ENCODE results near the gene ZNF410. TPM values are rescaled to one million over a fixed set of nuclear protein-coding genes. Genes with fewer than 3 reads are reported as not detected.

Gene ZNF410, protein sequence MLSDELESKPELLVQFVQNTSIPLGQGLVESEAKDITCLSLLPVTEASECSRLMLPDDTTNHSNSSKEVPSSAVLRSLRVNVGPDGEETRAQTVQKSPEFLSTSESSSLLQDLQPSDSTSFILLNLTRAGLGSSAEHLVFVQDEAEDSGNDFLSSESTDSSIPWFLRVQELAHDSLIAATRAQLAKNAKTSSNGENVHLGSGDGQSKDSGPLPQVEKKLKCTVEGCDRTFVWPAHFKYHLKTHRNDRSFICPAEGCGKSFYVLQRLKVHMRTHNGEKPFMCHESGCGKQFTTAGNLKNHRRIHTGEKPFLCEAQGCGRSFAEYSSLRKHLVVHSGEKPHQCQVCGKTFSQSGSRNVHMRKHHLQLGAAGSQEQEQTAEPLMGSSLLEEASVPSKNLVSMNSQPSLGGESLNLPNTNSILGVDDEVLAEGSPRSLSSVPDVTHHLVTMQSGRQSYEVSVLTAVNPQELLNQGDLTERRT
- 71.2 TPM for total RNA-seq

DNA sequence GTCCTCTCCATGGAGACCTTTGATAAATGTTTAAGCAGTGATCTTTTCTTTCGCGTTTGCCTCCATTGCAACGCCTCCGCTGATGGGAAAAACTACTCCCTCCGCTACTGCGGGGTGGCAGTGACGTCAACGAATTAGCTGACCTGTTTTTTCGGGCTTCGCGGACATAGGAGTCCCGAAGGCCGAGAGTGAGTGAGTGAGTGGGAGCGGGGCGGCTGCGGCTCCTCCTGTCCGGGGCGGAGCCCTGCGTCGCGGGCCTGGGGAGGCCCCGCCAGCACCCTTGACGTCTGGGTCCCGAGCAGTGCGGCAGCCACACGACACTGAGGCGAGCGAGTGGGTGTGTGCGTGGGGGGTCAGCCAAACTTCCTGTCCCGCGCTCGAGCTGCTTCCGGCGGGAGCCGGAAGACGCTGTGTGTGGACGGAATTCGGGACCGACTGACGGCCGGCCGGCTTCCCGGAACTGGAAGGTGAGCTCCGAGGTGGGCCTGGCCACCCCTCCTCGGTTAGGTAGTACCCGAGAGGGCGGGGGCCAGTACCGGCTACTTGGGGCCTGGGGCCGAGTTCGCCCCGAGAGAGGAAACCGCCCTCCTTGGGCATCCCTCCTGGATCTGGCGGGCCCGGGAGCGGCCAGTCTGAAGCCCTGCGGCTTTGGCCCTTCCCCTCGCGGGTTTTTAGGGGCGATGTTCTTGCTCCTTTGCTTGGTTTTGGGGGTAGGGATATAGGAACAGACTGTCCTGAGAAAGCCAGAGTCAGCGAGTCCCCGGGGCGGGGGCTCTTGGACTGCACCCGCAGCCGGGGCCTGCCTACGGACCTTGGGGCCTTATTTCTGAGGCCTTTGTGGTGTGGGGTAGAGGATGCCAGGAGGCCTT lies at the start of gene ZNF410:
Gene ZNF410 (plus strand): TSS at position 411 of the 869 bp plus-strand sequence. CDS start 5,317 bp downstream, outside the sequence.

DNA sequence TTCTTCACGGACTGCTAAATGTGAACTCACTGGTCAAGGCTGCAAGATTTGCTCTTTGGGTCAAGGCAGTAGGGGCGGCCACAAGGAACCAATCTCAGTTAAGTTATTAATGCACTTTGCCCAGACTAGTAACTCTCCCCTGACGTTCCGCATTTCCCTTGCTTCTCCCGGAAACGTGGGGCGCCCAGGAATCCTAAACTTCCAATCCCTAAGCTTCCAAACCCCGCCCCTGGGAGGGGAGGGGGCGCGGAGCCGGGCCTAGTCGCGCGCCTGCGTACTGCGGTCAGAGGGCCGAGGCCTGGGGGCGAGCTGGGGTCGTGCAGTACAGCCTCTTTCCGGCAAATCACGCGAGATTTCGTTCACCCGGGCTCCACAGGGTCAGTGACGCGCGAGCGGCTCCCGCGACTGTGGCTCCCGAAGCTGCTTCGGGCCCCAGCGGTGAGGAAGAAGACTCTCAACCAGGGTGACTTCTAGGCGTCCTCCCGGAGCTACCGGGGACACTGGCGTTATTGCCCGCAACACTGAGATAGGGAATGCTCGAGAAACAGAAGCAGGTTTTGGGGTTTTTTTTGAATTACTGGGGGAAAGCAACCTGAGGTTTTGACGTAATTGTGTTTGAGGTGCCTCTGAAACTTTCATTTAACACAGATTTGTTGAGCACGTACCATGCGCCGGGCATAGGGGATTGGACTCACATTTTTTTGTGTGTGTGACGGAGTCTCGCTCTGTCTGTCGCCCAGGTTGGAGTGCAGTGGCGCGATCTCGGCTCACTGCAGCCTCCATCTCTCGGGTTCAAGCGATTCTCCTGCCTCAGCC lies 34.9 kb upstream of the ZNF410 start, which contains the start of gene PTGR2:
Gene PTGR2 (plus strand): TSS at position 265 of the 816 bp plus-strand sequence. CDS start 7,032 bp downstream, outside the sequence.

DNA sequence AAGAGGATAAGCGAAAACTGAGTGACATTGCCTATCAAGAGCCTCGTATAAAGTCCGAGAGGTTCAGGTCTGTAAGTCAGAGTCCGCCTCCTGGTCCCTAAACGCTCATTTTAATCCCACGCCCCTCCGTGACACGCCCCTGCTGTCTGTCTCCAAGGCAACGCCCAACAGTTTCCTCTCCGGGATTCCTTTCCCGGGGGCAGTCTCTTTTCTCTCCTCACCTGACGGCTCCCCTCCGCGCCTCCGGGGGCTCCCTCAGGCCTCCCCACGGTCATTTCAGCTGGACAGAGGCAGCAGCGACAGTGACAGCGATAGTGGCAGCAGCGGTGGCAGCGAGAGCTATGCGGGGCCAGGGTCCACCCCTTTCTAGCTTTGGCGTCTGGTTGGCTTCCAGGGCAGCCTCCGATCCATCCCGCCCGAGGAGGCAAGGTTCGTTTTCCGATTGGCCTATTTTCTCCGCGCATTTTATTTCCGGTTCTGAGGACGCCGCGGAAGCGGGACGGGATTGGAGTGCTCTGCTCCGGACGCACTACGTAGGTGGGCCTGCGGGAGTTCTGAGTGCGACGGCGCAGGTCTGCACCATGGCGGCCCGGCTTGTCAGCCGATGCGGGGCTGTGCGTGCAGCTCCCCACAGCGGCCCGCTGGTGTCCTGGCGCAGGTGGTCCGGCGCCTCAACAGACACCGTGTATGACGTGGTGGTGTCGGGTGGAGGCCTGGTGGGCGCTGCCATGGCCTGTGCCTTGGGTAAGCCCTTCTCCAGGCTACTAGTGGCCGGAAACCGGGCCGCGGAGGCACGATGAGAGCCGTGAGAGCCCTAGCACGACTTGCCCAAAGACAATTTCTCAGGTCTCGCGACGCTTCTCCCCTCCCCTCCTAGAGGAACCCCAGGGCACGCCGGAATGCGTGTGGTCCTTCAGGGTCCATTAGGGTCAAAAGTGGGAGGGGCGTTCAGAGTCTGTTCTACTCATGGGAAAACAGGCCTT lies 63.4 kb downstream of the ZNF410 start, which contains the start of the genes COQ6 and FAM161B:
Gene COQ6 (plus strand): TSS at position 551 of the 983 bp plus-strand sequence. CDS start 31 bp downstream, at position 582.
Gene FAM161B (minus strand): TSS at position 343 of the 983 bp plus-strand sequence. CDS start 68 bp downstream, at position 275.

Other genes starting within 250 kb of the ZNF410 start
- gene DNAL1, start 241.9 kb upstream of the ZNF410 start, total RNA-seq, result 32.0 TPM
- 83.5 TPM for gene PNMA1, start 172.5 kb upstream of the ZNF410 start, total RNA-seq
- gene PTGR2, start 35.0 kb upstream of the ZNF410 start, total RNA-seq, result 22.2 TPM
- 16.5 TPM for gene FAM161B, start 63.2 kb downstream of the ZNF410 start, total RNA-seq
- 43.0 TPM for gene COQ6, start 63.4 kb downstream of the ZNF410 start, total RNA-seq
- 13.8 TPM for gene ENTPD5, start 132.4 kb downstream of the ZNF410 start, total RNA-seq
- gene BBOF1, start 132.5 kb downstream of the ZNF410 start, total RNA-seq, result 15.0 TPM
- 48.3 TPM for gene ALDH6A1, start 197.6 kb downstream of the ZNF410 start, total RNA-seq
- gene LIN52, start 198.1 kb downstream of the ZNF410 start, total RNA-seq, result 19.8 TPM